H9 (cell line): Measurements from ENCODE around the gene PIAS1. TPM values are rescaled to one million over a fixed set of nuclear protein-coding genes. Genes with fewer than 3 reads are reported as not detected.

Experiments
- DNase-seq: peaks from one replicate; pipeline ENCODE4 v3.0.0-alpha.2; 2017
- H2AFZ ChIP-seq: one replicate; pipeline ENCODE4 v1.6.1; 2013; ENCODE audit warnings: mild to moderate bottlenecking, low read length, control low read depth, moderate library complexity
- H2AK5ac ChIP-seq: 2 replicates; pipeline ENCODE4 v1.6.1; 2013; ENCODE audit warnings: low read length, control low read depth, mixed read lengths; ENCODE audit not compliant: insufficient read length
- H2BK120ac ChIP-seq: one replicate; pipeline ENCODE4 v1.6.1; 2013; ENCODE audit warnings: low read depth, mild to moderate bottlenecking, low read length, control low read depth, inconsistent platforms; ENCODE audit not compliant: poor library complexity, severe bottlenecking
- H2BK12ac ChIP-seq: 2 replicates; pipeline ENCODE4 v1.6.1; 2013; ENCODE audit warnings: low read length, control low read depth, mixed read lengths, low read depth; ENCODE audit not compliant: insufficient read length
- H2BK15ac ChIP-seq: 2 replicates; pipeline ENCODE4 v1.6.1; 2013; ENCODE audit warnings: low read depth, low read length, control low read depth
- H2BK20ac ChIP-seq: one replicate; pipeline ENCODE4 v1.6.1; 2013; ENCODE audit warnings: low read depth, mild to moderate bottlenecking, low read length, control low read depth, inconsistent platforms; ENCODE audit not compliant: poor library complexity, severe bottlenecking
- H2BK5ac ChIP-seq: 2 replicates; pipeline ENCODE4 v1.6.1; 2013; ENCODE audit warnings: low read length, control low read depth, mixed read lengths; ENCODE audit not compliant: insufficient read length
- H3K14ac ChIP-seq: 2 replicates; pipeline ENCODE4 v1.6.1; 2013; ENCODE audit warnings: low read length, control low read depth; ENCODE audit not compliant: insufficient read depth
- H3K18ac ChIP-seq: 2 replicates; pipeline ENCODE4 v1.6.1; 2013; ENCODE audit warnings: low read depth, mild to moderate bottlenecking, mixed read lengths, low read length, control low read depth; ENCODE audit not compliant: insufficient read length
- H3K23ac ChIP-seq: 2 replicates; pipeline ENCODE4 v1.6.1; 2013; ENCODE audit warnings: low read length, control low read depth, mixed read lengths, low read depth; ENCODE audit not compliant: insufficient read length
- H3K23me2 ChIP-seq: 2 replicates; pipeline ENCODE4 v1.6.1; 2013; ENCODE audit warnings: low read depth, mild to moderate bottlenecking, mixed read lengths, low read length, control low read depth; ENCODE audit not compliant: insufficient read length, poor library complexity, severe bottlenecking
- H3K27ac ChIP-seq: 2 replicates; pipeline ENCODE4 v1.5.1; 2013; ENCODE audit warnings: low read length, control low read depth, mixed read lengths, low read depth; ENCODE audit not compliant: insufficient read length
- H3K27me3 ChIP-seq: 2 replicates; pipeline ENCODE4 v1.6.1; 2013; ENCODE audit warnings: low read length, control low read depth, inconsistent platforms; ENCODE audit not compliant: insufficient read depth
- H3K4ac ChIP-seq: 2 replicates; pipeline ENCODE4 v1.6.1; 2013; ENCODE audit warnings: low read depth, mild to moderate bottlenecking, control low read depth, inconsistent platforms, low read length, moderate library complexity
- H3K4me1 ChIP-seq: 2 replicates; pipeline ENCODE4 v1.6.1; 2013; ENCODE audit warnings: low read length, control low read depth, inconsistent platforms; ENCODE audit not compliant: insufficient read depth
- H3K4me2 ChIP-seq: 2 replicates; pipeline ENCODE4 v1.6.1; 2013; ENCODE audit warnings: low read length, control low read depth, mixed read lengths; ENCODE audit not compliant: insufficient read length, insufficient read depth
- H3K56ac ChIP-seq: 2 replicates; pipeline ENCODE4 v1.6.1; 2013; ENCODE audit warnings: low read depth, mild to moderate bottlenecking, mixed read lengths, low read length, control low read depth; ENCODE audit not compliant: insufficient read length
- H3K79me1 ChIP-seq: 2 replicates; pipeline ENCODE4 v1.6.1; 2013; ENCODE audit warnings: low read depth, mild to moderate bottlenecking, moderate library complexity, low read length, control low read depth, inconsistent platforms; ENCODE audit not compliant: insufficient read depth, poor library complexity, severe bottlenecking
- H3K79me2 ChIP-seq: 2 replicates; pipeline ENCODE4 v1.6.1; 2013; ENCODE audit warnings: low read length, control low read depth, inconsistent platforms; ENCODE audit not compliant: insufficient read depth
- H3K9ac ChIP-seq: 2 replicates; pipeline ENCODE4 v1.6.1; 2013; ENCODE audit warnings: low read length, control low read depth, mixed read lengths; ENCODE audit not compliant: insufficient read length; ENCODE audit errors: extremely low read depth
- H3K9me3 ChIP-seq: one replicate; pipeline ENCODE4 v1.6.1; 2013; ENCODE audit warnings: low read depth, low read length, inconsistent platforms; ENCODE audit not compliant: control insufficient read depth
- H3T11ph ChIP-seq: one replicate; pipeline ENCODE4 v1.6.1; 2013; ENCODE audit warnings: mild to moderate bottlenecking, low read length, control low read depth, inconsistent platforms
- H4K20me1 ChIP-seq: one replicate; pipeline ENCODE4 v1.6.1; 2013; ENCODE audit not compliant: control insufficient read depth, insufficient read length, insufficient read depth
- H4K5ac ChIP-seq: 2 replicates; pipeline ENCODE4 v1.6.1; 2013; ENCODE audit warnings: low read depth, mild to moderate bottlenecking, mixed read lengths, low read length, control low read depth; ENCODE audit not compliant: insufficient read length
- H4K8ac ChIP-seq: replicated peaks from 2 replicates; pipeline ENCODE4 v1.6.1; 2013; ENCODE audit warnings: low read length, control low read depth, mixed read lengths, low read depth; ENCODE audit not compliant: insufficient read length
- H4K91ac ChIP-seq: 2 replicates; pipeline ENCODE4 v1.6.1; 2013; ENCODE audit warnings: low read depth, mild to moderate bottlenecking, moderate library complexity, mixed read lengths, low read length, control low read depth; ENCODE audit not compliant: insufficient read length
- H3K27ac Mint-ChIP-seq, 3 experiments: 2 replicates in 2 of 3; 3 replicates in 1 of 3; pipeline ENCODE4 v1.8.0; 2020 to 2021; ENCODE audit warnings: mixed read lengths in 3 of 3, mild to moderate bottlenecking in 1 of 3, moderate library complexity in 1 of 3
- H3K27me3 Mint-ChIP-seq: 2 replicates; pipeline ENCODE4 v1.8.0; 2021; ENCODE audit warnings: low read depth, mild to moderate bottlenecking, moderate library complexity, mixed read lengths
- H3K36me3 Mint-ChIP-seq, 3 experiments: 2 replicates in 2 of 3; 3 replicates in 1 of 3; pipeline ENCODE4 v1.8.0; 2020 to 2021; ENCODE audit warnings: low read depth in 3 of 3, mixed read lengths in 3 of 3; ENCODE audit not compliant: insufficient read depth in 1 of 3
- H3K4me1 Mint-ChIP-seq, 2 experiments: 2 replicates each; pipeline ENCODE4 v1.8.0; 2020; ENCODE audit warnings: mixed read lengths in 2 of 2
- H3K4me3 Mint-ChIP-seq, 2 experiments: 2 replicates in 1 of 2; 3 replicates in 1 of 2; pipeline ENCODE4 v1.8.0; 2020 to 2021; ENCODE audit warnings: mild to moderate bottlenecking in 2 of 2, mixed read lengths in 2 of 2, moderate library complexity in 1 of 2
- H3K9me3 Mint-ChIP-seq, 2 experiments: 2 replicates in 1 of 2; 3 replicates in 1 of 2; pipeline ENCODE4 v1.8.0; 2020; ENCODE audit warnings: mild to moderate bottlenecking in 2 of 2, mixed read lengths in 2 of 2, moderate library complexity in 1 of 2
- WGBS: extraction: QIAGEN DNeasy Blood & Tissue Kit; methylation state at CpG from one replicate; pipeline ENCODE4 v1.1.7; 2013; ENCODE audit warnings: missing lambda C conversion rate, low lambda C conversion rate, mixed read lengths; ENCODE audit not compliant: insufficient read length; ENCODE audit errors: extremely low coverage; 5-methylcytosine and 5-hydroxymethylcytosine counted together
- total RNA-seq: library from RNA; stranded (reverse); gene quantifications from 2 replicates; pipeline ENCODE4 v1.2.1, GENCODE V29; 2021
- TF ChIP-seq, protein P1 (sequence below): fragments of 200-600 bp; sonication (generic); conservative IDR thresholded peaks from 3 replicates; pipeline ENCODE4 v1.8.0; 2021; ENCODE audit warnings: antibody characterized with exemption, mild to moderate bottlenecking

PIAS1 gene
- total RNA-seq, 1 experiment from 2014 or later = 31.1 TPM

- Histone ChIP-seq H3K27me3 (no peaks in the 10 kb centered on the region), H3K23me2 (peaks cover 16% of the 10 kb centered on the region), H3K4me2 (no peak overlapping the region), H3K79me2 (peaks cover 12% of the 10 kb centered on the region; the same call in 1 of the 2 replicates), H3K9ac (no peak overlapping the region), H3K27ac (no peak overlapping the region), H2BK15ac (no peak overlapping the region), H2BK5ac (no peak overlapping the region), H3K18ac (no peak overlapping the region), H4K91ac (no peak overlapping the region), H3K23ac (no peak overlapping the region), H4K5ac (no peak overlapping the region), H4K20me1 (no peaks in the 10 kb centered on the region), H4K8ac (no peak overlapping the region), H2BK20ac (no peak overlapping the region), H2BK120ac (no peak overlapping the region), H3K79me1 (no peaks in the 10 kb centered on the region), H3K4me1 (peaks cover 9% of the 10 kb centered on the region; the same call in 1 of the 2 replicates), H3K4ac (no peak overlapping the region), H3K56ac (no peak overlapping the region), H3K14ac (no peak overlapping the region), H3K9me3 (no peaks in the 10 kb centered on the region), H2BK12ac (no peak overlapping the region), H3T11ph (no peak overlapping the region), H2AFZ (no peak overlapping the region), H2AK5ac (no peak overlapping the region)
- no peak for DNase-seq
- H3K36me3 Mint-ChIP-seq = peaks cover 0 to 3% (median 0%) of the 10 kb centered on the region in 3 experiments; a peak in 1 of 7 replicates
- H3K4me1 Mint-ChIP-seq = peaks cover 32 to 43% of the 10 kb centered on the region in 2 experiments
- no peaks in the 10 kb centered on the region for H3K9me3 Mint-ChIP-seq
- no peak overlapping the region for H3K4me3 Mint-ChIP-seq
- no peak overlapping the region for H3K27ac Mint-ChIP-seq
- peaks cover 19% of the 10 kb centered on the region for H3K27me3 Mint-ChIP-seq
- no CpG with 5 or more reads among the region's 6 CpGs for WGBS
- TF ChIP-seq, protein P1, sequence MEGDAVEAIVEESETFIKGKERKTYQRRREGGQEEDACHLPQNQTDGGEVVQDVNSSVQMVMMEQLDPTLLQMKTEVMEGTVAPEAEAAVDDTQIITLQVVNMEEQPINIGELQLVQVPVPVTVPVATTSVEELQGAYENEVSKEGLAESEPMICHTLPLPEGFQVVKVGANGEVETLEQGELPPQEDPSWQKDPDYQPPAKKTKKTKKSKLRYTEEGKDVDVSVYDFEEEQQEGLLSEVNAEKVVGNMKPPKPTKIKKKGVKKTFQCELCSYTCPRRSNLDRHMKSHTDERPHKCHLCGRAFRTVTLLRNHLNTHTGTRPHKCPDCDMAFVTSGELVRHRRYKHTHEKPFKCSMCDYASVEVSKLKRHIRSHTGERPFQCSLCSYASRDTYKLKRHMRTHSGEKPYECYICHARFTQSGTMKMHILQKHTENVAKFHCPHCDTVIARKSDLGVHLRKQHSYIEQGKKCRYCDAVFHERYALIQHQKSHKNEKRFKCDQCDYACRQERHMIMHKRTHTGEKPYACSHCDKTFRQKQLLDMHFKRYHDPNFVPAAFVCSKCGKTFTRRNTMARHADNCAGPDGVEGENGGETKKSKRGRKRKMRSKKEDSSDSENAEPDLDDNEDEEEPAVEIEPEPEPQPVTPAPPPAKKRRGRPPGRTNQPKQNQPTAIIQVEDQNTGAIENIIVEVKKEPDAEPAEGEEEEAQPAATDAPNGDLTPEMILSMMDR = no peak
Observed at GRCh38 chr15:68232449-68232848, 178.3 kb downstream of the PIAS1 start.
